HFFc6 (cell line): Measurements from ENCODE around the gene RAPGEF4. TPM values are rescaled to one million over a fixed set of nuclear protein-coding genes. Genes with fewer than 3 reads are reported as not detected.
A peak's percentile ranks its signal among the peaks of the same experiment; 100 is the strongest.

Experiments
- DNase-seq: peaks from one replicate; pipeline ENCODE4 v3.0.0-alpha.2; 2018
- H3K27ac Mint-ChIP-seq: 2 replicates; pipeline ENCODE4 v1.8.0; 2020; ENCODE audit warnings: mild to moderate bottlenecking, mixed read lengths
- H3K27me3 Mint-ChIP-seq: 2 replicates; pipeline ENCODE4 v1.8.0; 2021; ENCODE audit warnings: mild to moderate bottlenecking, moderate library complexity, mixed read lengths; ENCODE audit not compliant: insufficient read depth
- H3K36me3 Mint-ChIP-seq: 2 replicates; pipeline ENCODE4 v1.8.0; 2021; ENCODE audit warnings: low read depth, mixed read lengths
- H3K4me1 Mint-ChIP-seq: 2 replicates; pipeline ENCODE4 v1.8.0; 2020; ENCODE audit warnings: low read depth, mixed read lengths
- H3K4me3 Mint-ChIP-seq: 2 replicates; pipeline ENCODE4 v1.8.0; 2020; ENCODE audit warnings: mild to moderate bottlenecking, moderate library complexity, mixed read lengths
- H3K9me3 Mint-ChIP-seq: 2 replicates; pipeline ENCODE4 v1.8.0; 2020; ENCODE audit warnings: mild to moderate bottlenecking, mixed read lengths
- CTCF ChIP-seq: fragments of 200-600 bp; sonication (generic); IDR thresholded peaks from 2 replicates; pipeline ENCODE4 v1.5.0; 2021; ENCODE audit warnings: antibody characterized with exemption, mild to moderate bottlenecking
- total RNA-seq, 6 experiments: library from RNA; stranded (reverse); fragmentation: NEBNext Ultra II Directional; extraction: Animal tissue kit (Norgen Biotek cat#: 25700); gene quantifications; 2 replicates in 1 of 6; 3 replicates in 5 of 6; pipeline ENCODE4 v1.2.3, GENCODE V29; 2021

RAPGEF4 gene
- total RNA-seq, 6 experiments from 2014 or later, result 0.14 to 0.37 (median 0.18) TPM

DNA sequence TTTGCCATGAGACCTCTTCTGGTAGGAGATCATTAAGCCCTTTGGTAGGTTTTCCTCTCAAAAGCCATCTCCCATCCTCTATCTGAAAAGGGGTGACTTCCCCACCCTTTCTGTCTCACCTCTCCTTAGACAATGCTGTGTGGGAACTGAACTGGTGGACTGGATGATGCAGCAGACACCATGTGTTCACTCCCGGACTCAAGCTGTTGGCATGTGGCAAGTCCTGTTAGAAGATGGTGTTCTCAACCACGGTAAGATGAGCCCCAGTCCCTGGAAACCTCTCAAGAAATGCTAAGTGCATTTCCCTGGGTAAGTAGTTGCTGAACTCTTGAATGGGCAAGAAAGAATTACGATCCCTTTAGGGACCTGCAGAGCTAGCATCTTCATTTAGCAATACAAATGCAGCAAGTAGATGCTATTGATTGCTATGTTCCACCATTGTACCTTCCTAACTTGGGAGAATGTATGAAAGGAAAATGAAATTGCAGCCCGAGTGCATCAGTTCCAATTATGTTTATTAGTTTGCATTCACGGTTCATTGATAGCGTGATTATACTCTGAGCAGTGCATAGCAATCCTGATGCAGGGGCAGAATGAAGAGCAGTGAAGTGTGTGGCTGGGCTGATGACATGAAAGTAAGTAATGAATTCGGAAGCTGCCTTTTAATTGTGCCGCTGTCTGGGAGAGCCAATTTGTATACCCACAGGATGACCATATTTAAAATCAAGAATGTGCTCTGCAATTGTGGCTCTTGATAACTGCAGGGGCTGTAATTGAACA, 230.0 kb downstream of the RAPGEF4 start:
- no peak overlapping the region for H3K4me3 Mint-ChIP-seq
- H3K27me3 Mint-ChIP-seq, result no peaks in the 10 kb centered on the region
- no peaks in the 10 kb centered on the region for H3K9me3 Mint-ChIP-seq
- peaks cover 76% of the 10 kb centered on the region for H3K4me1 Mint-ChIP-seq
- TF ChIP-seq CTCF, result no peak
- H3K36me3 Mint-ChIP-seq, result no peaks in the 10 kb centered on the region; the same call in 1 of the 2 replicates
- H3K27ac Mint-ChIP-seq, result no peak overlapping the region
- no peak for DNase-seq

GRCh38 chr2:172967036-172967982, 231.7 kb downstream of the RAPGEF4 start:
- H3K36me3 Mint-ChIP-seq, result no peaks in the 10 kb centered on the region; the same call in 1 of the 2 replicates
- no peak overlapping the region for H3K27ac Mint-ChIP-seq
- peaks cover 71% of the 10 kb centered on the region for H3K4me1 Mint-ChIP-seq

DNA sequence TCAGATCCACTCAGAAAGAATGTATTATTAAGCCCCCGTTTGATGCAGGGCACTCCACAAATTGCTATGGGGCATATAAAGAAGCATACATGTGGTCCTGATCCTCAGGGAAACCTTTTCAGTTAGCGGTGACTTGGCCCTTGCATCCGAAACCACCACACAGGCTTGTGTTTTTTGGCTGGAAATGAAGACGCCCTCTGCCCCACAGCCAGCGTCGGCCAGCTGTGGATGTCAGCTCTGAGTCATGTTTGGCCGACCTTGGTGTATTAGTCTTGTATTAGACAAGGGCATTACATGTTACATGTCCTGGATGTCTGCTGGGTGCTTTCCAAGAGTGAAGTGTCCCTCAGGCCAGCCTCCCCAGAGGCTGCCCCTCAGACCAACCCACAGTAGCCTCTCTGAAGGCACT, 232.4 kb downstream of the RAPGEF4 start:
- H3K4me3 Mint-ChIP-seq, result no peak overlapping the region
- no peaks in the 10 kb centered on the region for H3K27me3 Mint-ChIP-seq
- H3K4me1 Mint-ChIP-seq, result peaks cover 63% of the 10 kb centered on the region
- peak; percentile 71 for DNase-seq
- H3K9me3 Mint-ChIP-seq, result no peaks in the 10 kb centered on the region
- no peak for TF ChIP-seq CTCF
- H3K36me3 Mint-ChIP-seq, result no peaks in the 10 kb centered on the region
- no peak overlapping the region for H3K27ac Mint-ChIP-seq

More at GRCh38 chr2:172967036-172967982, 231.7 kb downstream of the RAPGEF4 start:
- no peak for TF ChIP-seq CTCF
- H3K9me3 Mint-ChIP-seq, result no peaks in the 10 kb centered on the region
- DNase-seq, result no peak
- H3K27me3 Mint-ChIP-seq, result no peaks in the 10 kb centered on the region
- H3K4me3 Mint-ChIP-seq, result no peak overlapping the region

DNA sequence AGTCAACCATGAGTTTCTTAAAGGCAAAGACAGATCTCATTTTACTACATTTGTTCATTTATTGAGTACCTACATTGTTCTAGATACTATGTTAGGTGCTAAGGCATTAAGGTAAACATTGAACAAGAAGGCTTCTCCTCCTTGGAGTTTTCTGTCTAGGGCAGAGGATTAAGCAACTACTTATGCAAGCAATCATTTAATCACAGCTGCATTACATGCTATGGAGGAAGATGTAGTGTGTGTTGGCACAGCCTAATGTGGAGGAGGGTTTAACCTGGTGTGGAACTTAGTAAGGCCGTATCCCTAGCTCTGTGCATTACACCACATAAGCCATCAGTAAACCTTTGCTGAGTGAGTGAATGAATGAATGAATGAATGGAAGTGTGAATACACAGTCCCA, 233.5 kb downstream of the RAPGEF4 start:
- DNase-seq, result no peak
- peaks cover 53% of the 10 kb centered on the region for H3K4me1 Mint-ChIP-seq
- H3K4me3 Mint-ChIP-seq, result no peak overlapping the region
- H3K27ac Mint-ChIP-seq, result no peak overlapping the region
- no peaks in the 10 kb centered on the region; the same call in 1 of the 2 replicates for H3K27me3 Mint-ChIP-seq
- H3K9me3 Mint-ChIP-seq, result no peaks in the 10 kb centered on the region
- no peak for TF ChIP-seq CTCF
- H3K36me3 Mint-ChIP-seq, result no peaks in the 10 kb centered on the region

- H3K9me3 Mint-ChIP-seq, result no peaks in the 10 kb centered on the region
- DNase-seq, result no peak
Observed at GRCh38 chr2:172969609-172970008, 234.0 kb downstream of the RAPGEF4 start.

More at GRCh38 chr2:172969609-172970008, 234.0 kb downstream of the RAPGEF4 start:
- Mint-ChIP-seq H3K36me3 (no peaks in the 10 kb centered on the region), H3K27ac (no peak overlapping the region), H3K4me1 (peaks cover 49% of the 10 kb centered on the region), H3K27me3 (no peaks in the 10 kb centered on the region; the same call in 1 of the 2 replicates), H3K4me3 (no peak overlapping the region)
- TF ChIP-seq CTCF, result no peak
